ENCODE data around the gene FGD3.

Gene FGD3, protein sequence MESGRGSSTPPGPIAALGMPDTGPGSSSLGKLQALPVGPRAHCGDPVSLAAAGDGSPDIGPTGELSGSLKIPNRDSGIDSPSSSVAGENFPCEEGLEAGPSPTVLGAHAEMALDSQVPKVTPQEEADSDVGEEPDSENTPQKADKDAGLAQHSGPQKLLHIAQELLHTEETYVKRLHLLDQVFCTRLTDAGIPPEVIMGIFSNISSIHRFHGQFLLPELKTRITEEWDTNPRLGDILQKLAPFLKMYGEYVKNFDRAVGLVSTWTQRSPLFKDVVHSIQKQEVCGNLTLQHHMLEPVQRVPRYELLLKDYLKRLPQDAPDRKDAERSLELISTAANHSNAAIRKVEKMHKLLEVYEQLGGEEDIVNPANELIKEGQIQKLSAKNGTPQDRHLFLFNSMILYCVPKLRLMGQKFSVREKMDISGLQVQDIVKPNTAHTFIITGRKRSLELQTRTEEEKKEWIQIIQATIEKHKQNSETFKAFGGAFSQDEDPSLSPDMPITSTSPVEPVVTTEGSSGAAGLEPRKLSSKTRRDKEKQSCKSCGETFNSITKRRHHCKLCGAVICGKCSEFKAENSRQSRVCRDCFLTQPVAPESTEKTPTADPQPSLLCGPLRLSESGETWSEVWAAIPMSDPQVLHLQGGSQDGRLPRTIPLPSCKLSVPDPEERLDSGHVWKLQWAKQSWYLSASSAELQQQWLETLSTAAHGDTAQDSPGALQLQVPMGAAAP

DNA sequence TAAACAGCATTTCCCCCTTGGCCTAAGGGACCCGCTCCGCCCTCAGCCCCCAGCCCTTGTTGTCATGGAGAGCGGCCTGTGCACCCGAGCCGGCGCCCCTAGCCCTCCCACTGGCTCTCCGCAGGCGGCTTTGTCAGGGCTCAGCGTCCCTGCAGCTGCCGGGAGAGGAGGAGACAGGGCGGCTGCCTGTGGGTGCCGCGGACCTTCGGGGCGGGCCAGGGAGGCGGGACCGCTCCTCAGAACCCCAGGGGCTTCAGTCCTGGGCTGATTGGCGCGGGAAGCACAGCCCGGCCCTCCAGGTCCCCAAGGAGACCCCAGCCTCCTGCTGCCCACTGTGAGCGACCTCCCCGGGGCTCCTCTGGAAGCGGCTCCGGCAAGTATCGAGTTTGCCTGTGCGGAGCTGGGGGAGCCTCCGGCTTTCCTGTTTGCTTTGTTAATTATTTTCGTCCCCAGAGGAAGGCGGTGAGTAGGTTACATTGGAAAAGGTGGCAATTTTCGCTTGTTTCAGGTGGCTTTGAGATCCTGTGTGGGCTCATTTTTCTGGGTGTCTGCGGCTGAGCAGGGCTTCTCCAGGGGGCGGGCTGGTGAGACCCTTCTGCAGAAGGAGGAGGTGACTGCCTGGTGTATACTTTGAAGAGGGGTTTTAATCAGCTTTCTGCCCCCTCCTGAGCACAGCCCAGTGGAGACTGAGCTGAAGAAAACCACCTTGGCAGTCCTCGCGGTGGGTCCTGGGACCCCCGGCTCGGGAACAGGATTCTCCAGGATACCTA is at the start of gene FGD3:
TSS of gene FGD3 (plus strand) at position 256 of the 770 bp plus-strand sequence. CDS start 28,734 bp downstream, outside the sequence.
- TF ChIP-seq GATA3 (IDR thresholded peaks at IDR 0.05; ENCODE audit: low read depth, low read length), result no peak
- no peak for TF ChIP-seq GATA2 (IDR thresholded peaks at IDR 0.05; ENCODE audit: low read depth, low read length)

DNA sequence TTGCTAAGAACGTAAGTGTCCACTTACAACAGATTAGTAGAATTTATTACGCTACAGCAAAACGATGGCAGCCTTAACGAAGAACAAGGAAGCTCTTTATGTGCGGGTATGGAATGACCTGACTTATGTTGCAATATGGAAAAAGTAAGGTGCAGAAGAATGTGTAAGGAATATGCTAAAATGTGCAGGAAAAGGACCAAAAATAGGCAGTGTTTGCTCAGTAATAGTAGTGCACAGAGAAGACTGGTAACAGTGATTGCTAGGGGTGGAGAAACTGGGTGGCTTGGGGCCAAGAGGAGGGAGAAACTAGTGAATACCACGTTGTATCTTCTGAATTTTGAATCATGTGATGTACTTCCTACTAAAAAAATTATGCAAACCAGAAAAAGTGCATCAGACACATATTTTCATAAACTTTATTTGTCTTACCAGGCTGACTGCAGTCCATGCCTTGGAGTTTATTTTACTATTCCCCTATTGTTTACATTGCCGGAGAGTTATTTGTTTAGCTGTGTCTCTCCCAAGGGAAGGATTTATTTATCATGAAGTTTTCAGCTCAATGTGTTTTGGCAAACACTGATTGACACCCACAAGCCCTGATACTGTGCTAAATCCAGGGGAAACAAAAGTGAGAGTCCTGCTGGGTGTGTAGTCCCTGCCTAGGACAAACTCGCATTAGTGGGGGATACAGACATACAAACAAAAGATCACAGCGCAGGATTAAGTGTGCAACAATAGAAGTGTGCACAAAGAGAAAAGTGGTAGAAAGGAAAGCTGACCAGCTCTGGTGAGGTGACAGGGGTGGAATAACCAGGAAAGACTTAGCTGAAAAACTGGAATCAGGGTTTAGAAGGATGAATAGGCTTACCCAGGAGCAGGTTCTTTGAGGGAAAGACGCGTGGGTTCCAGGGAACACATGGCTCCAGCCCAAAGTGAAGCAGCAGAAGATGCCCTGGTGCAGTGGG is 35.5 kb upstream of the FGD3 start:
- TF ChIP-seq GATA2 (IDR thresholded peaks at IDR 0.05; ENCODE audit: low read depth, low read length), result no peak
- no peak for TF ChIP-seq GATA3 (IDR thresholded peaks at IDR 0.05; ENCODE audit: low read depth, low read length)

DNA sequence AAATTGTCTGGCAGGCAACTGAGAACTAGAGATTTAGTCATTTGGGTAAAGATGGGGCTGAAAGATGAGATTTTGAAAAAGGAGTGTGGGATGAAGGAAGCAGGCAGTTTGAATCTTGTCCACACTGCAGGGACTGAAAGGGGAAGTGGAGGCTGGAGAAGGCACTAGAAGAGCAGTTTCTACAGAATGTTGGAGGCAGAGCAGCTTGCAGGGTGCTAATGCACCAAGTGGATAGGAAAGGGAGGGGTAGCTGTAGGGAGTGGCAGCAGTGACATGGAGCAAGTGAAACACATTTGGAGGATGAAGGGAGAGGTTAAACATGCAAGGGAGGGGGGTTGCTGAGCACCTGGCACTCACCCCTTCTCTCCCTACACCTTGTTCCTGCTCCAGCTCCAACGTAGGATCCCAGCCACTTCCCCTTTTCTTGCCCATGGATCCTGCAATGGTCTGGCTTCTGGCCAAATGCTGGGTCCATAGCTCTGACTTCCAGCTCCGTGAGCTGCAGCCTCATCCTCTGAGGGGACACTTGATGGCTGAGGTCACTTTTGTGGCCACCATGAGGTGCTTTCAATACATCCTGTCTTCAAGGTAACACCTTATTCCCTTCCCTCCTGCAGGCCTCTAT is 30.0 kb upstream of the FGD3 start:
- TF ChIP-seq GATA2 (IDR thresholded peaks at IDR 0.05; ENCODE audit: low read depth, low read length), result no peak
- TF ChIP-seq GATA3 (IDR thresholded peaks at IDR 0.05; ENCODE audit: low read depth, low read length), result no peak

DNA sequence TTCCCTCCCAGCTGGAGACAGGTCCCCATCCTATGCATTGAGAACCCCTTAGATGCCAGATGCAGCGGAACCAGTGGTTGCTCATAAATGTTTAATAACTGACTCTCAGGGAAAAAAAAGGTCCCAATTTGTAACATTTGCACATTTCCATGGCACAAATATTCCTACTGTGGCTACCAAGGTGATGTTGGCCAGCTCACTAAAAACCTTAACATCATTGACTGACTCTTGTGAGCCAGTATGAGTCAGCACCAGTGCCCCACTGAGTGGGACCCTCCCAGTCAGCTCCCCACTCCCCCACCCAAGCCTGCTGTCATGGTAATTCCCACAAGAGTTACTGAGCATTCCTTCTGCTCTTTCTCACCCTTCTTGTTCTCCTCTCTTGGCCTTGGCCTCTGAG is 26.9 kb upstream of the FGD3 start:
- TF ChIP-seq GATA2 (IDR thresholded peaks at IDR 0.05; ENCODE audit: low read depth, low read length) (no peak), GATA3 (IDR thresholded peaks at IDR 0.05; ENCODE audit: low read depth, low read length) (no peak)

DNA sequence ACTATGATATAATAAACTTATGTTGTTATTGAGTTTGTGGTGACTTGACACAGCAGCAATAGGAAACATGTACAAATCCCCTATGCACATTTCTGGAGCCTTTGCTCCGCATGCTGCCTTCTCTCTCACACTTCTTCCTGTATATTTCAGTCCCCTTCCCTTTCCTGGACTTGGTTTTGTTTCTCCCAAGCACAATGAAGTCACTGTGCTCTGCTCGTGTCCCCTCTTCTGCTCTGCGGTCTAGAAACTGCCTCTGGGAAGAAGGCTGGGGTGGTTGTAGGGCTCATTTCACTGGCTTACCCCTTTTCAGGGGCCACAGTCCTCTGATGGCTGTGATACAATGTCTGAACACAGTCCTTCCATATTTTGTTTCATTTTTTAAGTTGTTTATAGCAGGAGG is 15.7 kb upstream of the FGD3 start:
- TF ChIP-seq GATA3 (IDR thresholded peaks at IDR 0.05; ENCODE audit: low read depth, low read length) (no peak), GATA2 (IDR thresholded peaks at IDR 0.05; ENCODE audit: low read depth, low read length) (no peak)

DNA sequence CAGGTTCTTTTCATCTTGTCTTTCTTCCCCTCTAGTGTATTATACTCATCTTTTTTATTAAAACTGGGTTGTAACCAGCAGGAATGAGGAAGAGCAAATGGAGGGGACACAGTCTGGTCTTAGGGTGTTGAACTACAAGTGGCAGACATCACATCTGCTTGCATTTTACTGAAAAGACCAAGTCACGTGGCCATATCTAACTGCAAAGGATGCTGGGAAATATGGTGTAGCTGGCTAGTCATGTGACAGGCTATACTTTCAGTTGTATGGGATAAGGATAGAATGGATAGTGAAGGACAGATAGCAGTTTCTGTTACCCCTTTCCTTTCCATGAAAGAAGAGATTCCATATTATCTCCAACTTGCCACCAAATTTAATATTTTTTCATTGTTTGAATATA is 13.0 kb upstream of the FGD3 start:
- no peak for TF ChIP-seq GATA2 (IDR thresholded peaks at IDR 0.05; ENCODE audit: low read depth, low read length)
- no peak for TF ChIP-seq GATA3 (IDR thresholded peaks at IDR 0.05; ENCODE audit: low read depth, low read length)

DNA sequence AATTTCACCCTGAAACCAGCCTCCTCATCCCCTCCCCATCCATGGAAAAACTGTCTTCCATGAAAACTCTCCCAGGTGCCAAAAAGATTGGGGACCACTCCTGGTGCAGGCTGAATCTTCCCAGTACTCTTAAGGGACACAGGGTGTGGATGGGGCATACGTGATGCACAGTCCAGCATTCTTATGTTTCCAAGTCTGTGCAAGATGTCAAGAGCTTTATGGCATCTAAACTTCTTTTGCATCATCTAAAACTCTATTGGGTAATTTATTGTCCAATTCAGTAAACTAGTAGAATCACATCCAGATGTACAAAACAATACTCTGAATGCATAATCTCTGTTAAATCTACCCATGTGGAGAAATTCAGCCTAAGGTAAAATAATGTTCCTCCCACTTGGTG is 9.3 kb upstream of the FGD3 start:
- TF ChIP-seq GATA3 (IDR thresholded peaks at IDR 0.05; ENCODE audit: low read depth, low read length) (no peak), GATA2 (IDR thresholded peaks at IDR 0.05; ENCODE audit: low read depth, low read length) (no peak)

DNA sequence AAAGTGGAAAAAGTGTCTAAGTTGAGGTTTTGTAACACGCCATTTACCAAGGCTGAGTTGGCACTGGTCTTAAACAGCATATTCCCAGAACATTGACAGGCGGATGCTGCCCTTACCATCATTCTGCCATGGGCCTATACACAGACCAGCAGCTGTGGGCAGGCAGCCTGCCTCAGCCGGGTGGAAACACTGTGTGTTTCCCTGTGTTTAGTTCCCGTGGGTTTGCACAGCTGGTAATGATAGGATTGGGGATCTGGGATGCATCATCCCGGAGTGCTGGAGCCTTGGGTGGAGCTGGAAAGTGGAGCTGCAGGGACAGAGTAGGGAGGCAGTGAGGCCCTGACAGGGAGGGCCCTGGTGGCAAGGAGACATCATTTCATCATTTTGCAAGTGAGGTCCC is 5.5 kb upstream of the FGD3 start:
- no peak for TF ChIP-seq GATA2 (IDR thresholded peaks at IDR 0.05; ENCODE audit: low read depth, low read length)
- no peak for TF ChIP-seq GATA3 (IDR thresholded peaks at IDR 0.05; ENCODE audit: low read depth, low read length)

DNA sequence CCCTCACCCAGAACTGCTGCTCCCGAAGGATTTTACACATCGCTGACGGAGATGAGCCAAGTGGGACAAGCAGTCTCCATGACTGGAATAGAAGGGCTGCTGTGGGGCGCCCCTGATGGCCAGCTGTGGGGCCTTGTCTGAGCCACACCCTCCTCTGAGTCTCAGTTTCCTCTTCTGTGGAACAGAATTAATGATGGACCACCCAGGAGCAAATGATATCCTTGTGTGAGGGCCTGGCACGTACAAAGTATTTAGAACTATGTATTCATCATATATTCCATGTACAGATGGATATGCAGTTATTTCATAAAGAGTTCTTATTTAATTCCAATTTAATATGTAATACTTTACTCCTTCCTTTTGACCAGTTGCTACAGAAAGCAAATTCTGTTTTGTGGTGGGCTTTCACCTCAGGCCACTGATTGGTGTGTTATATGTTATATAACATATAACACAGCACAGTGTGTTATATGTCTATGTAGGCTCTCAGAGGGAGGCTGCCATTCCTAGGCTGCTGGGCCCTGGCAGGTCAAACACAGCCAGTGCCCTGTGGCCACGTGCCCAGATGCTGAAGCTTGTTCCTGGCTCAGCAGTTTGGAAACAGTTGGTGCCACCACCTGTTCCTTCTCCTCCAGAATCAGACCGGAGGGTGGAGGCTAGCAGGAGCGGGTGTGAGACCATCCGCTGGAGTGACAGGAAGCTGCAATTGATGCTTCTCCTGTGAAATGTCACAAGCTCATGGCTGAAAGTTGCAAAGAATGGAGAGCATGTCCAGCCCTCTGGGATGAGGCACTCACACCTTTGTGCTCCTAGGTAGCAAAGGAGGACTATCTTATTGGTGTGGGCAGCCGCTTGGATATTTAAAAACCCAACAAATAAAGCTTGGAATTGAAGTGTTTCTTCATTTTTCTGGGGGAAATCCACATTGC is 4.4 kb upstream of the FGD3 start:
- TF ChIP-seq GATA3 (IDR thresholded peaks at IDR 0.05; ENCODE audit: low read depth, low read length) (no peak), GATA2 (IDR thresholded peaks at IDR 0.05; ENCODE audit: low read depth, low read length) (no peak)

DNA sequence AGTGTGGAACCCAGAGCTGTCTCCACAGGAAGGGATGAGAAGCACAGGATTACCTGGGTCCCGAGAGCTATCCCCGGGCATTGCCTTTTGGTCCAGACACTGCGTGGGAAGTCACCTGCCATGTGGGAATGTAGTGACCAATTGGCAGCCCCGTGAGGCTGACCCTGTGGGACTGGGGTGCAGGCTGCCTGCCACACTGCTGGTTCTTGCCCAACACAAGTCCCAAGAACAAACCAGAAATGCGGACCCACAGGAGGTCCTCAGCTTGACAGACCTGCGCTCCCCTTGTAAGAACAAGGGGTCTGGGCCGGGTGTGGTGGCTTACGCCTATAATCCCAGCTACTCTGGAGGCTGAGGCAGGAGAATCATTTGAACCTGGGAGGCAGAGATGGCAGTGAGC is 2.4 kb upstream of the FGD3 start:
- no peak for TF ChIP-seq GATA3 (IDR thresholded peaks at IDR 0.05; ENCODE audit: low read depth, low read length)
- no peak for TF ChIP-seq GATA2 (IDR thresholded peaks at IDR 0.05; ENCODE audit: low read depth, low read length)

DNA sequence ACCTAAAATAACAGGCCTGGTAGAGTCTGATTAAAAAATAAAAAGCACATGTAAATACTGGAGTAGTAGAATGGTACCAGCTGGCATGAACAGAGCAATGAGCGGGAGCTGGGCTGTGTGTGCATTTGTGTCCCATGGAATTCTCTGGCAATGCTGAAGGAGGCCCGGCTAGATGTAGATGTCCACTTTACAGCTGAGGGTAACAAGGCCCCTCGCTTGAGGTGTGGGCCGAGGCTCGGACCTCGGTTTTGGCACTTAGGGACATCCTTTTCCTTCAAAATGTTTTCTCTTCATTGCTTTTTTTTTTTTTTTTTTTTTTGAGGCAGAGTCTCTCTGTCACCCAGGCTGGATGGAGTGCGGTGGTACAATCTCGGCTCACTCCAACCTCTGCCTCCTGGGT is 1.5 kb upstream of the FGD3 start:
- TF ChIP-seq GATA2 (IDR thresholded peaks at IDR 0.05; ENCODE audit: low read depth, low read length), result no peak
- TF ChIP-seq GATA3 (IDR thresholded peaks at IDR 0.05; ENCODE audit: low read depth, low read length), result no peak

DNA sequence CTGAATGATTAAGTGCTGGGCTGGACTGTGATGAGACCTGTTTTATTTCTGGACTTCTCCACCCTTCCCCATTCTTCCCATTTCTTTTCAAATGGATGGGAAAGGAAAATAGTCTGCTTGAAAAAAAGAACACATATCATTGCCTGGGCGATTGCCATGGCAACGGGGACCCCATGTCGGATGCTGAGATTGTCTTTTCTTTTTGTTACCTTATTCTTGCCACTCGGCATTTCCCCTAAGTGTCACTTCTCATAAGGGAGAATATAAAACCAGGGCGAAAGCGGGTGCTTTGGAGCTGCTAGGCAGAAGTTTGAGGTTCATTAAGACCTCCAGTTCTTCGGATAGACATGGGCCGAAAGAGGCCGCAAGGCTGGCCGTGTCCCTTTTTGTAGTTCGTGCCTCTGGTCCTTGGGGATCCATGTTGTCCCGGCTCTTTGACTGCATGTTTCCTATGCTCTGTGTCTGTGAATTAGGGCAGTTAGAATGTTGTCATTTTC is 763 bp downstream of the FGD3 start:
- TF ChIP-seq GATA3 (IDR thresholded peaks at IDR 0.05; ENCODE audit: low read depth, low read length), result no peak
- TF ChIP-seq GATA2 (IDR thresholded peaks at IDR 0.05; ENCODE audit: low read depth, low read length), result no peak
